ENCODE data around the gene JARID2.

DNA sequence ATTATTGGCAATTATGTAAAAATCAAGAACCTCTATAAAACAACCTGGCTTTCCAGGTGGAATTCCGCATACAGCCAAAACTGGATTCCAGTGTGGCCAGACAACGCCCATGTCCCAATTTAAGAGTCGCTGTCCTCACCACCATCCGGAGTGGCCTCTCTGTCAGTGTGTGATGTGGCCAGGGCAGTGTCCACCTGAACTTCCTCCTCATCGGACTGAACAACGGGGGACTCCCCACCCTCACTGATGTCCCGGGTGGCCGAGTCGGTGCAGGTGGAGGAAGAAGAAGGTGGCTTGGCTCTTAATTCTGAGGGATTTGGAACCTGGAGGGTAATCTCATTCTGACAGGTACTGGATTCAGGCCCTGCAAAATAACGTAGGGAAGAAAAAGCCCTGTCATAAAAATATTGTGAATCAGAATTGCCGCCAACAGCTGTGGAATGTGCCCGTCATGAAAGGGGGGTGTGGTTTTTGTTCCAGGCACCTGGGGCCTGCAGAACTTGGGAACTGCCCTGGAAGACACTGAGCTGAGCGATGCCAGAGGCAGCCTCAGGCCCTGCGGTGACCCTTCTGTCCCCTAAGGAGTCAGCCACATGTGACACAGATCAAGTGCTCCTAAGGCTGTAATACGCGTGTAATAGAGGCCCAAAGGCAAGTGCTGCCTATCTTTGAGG, 277.1 kb downstream of the JARID2 start:
- TF ChIP-seq, protein P1, sequence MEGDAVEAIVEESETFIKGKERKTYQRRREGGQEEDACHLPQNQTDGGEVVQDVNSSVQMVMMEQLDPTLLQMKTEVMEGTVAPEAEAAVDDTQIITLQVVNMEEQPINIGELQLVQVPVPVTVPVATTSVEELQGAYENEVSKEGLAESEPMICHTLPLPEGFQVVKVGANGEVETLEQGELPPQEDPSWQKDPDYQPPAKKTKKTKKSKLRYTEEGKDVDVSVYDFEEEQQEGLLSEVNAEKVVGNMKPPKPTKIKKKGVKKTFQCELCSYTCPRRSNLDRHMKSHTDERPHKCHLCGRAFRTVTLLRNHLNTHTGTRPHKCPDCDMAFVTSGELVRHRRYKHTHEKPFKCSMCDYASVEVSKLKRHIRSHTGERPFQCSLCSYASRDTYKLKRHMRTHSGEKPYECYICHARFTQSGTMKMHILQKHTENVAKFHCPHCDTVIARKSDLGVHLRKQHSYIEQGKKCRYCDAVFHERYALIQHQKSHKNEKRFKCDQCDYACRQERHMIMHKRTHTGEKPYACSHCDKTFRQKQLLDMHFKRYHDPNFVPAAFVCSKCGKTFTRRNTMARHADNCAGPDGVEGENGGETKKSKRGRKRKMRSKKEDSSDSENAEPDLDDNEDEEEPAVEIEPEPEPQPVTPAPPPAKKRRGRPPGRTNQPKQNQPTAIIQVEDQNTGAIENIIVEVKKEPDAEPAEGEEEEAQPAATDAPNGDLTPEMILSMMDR (IDR thresholded peaks at IDR 0.05): no peak
- TF ChIP-seq POLR2A (IDR thresholded peaks at IDR 0.05): no peak
